PFSK-1 (cell line): ENCODE results near the gene SPTB.

Source experiments
- FOXP2 ChIP-seq: optimal IDR thresholded peaks from 2 replicates; pipeline ENCODE3; 2011; ENCODE audit warnings: borderline replicate concordance, control low read depth, inconsistent platforms; ENCODE audit not compliant: insufficient read depth; ENCODE audit errors: extremely low read length, extremely low read depth
- POLR2AphosphoS5 ChIP-seq: IDR thresholded peaks from 2 replicates; pipeline ENCODE4 v1.6.1; 2012; ENCODE audit warnings: low read depth, mild to moderate bottlenecking, control low read depth, low read length, moderate library complexity
- REST ChIP-seq, 2 experiments: IDR thresholded peaks; 2 replicates each; pipeline versions ENCODE4 v1.6.1 to v1.8.0; 2011 to 2012; ENCODE audit warnings: low read depth in 2 of 2, low read length in 2 of 2, control low read depth in 1 of 2, inconsistent platforms in 1 of 2, mild to moderate bottlenecking in 1 of 2, moderate library complexity in 1 of 2; ENCODE audit not compliant: insufficient read depth in 1 of 2
- SIN3A ChIP-seq: IDR thresholded peaks from 2 replicates; pipeline ENCODE4 v1.6.1; 2012; ENCODE audit warnings: mild to moderate bottlenecking, low read length, moderate library complexity, borderline replicate concordance; ENCODE audit not compliant: insufficient read depth
- TAF1 ChIP-seq: IDR thresholded peaks from 2 replicates; pipeline ENCODE4 v1.6.1; 2012; ENCODE audit warnings: low read length, control low read depth, borderline replicate concordance; ENCODE audit not compliant: insufficient read depth

Gene SPTB

DNA sequence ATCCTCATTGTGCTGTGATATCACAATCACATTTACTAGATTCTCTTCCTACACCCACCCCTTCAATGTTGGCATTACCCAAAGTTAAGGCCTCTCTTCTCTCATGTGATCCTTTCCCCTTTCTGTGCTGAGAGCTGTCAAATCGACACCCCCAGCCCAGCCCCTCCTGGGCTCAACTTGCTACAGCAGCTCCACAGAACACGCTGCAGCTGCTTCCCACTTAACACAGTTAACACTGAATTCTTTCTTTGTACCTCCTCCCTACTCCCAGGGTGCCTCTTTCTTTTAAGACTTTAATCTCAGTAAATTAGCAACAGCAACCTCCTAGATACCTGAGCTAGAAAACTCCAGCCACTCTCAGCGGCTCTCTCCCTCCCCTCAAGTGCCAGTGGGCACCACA, 17.8 kb downstream of the SPTB start:
- TF ChIP-seq REST (IDR thresholded peaks at IDR 0.05; ENCODE audit: insufficient read depth in 1 of 2, low read depth in 2 of 2, low read length in 2 of 2) (no peak), SIN3A (no peak), TAF1 (no peak), FOXP2 (no peak), POLR2AphosphoS5 (no peak)

DNA sequence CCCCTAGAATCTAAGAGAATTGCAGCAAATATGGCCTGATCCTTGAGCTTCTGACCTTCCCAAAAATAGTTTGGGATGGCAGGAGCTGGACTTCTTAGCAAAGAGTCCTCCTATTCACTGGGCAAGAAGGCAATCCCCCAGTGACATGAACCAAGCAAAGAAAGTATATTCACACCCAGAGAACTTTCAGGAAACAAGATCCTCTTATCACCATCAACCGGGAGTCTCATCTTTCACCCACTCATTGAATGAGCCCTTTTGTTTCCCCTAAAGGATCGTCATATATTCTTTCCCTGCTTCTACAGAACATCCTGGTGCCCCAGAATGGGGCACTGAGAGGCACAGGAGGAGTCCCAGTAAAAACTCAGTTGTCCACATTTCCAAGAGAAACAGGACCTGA, 19.7 kb downstream of the SPTB start:
- TF ChIP-seq TAF1, result no peak
- TF ChIP-seq FOXP2, result no peak
- TF ChIP-seq SIN3A, result no peak
- no peak for TF ChIP-seq POLR2AphosphoS5
- no peak for TF ChIP-seq REST (IDR thresholded peaks at IDR 0.05; ENCODE audit: insufficient read depth in 1 of 2, low read depth in 2 of 2, low read length in 2 of 2)

- TF ChIP-seq REST (IDR thresholded peaks at IDR 0.05; ENCODE audit: insufficient read depth in 1 of 2, low read depth in 2 of 2, low read length in 2 of 2) (no peak), TAF1 (no peak), FOXP2 (no peak), POLR2AphosphoS5 (no peak), SIN3A (no peak)
These were observed 21.5 kb downstream of the SPTB start for GRCh38 chr14:64857979-64858744.

- no peak for TF ChIP-seq TAF1
- TF ChIP-seq SIN3A, result no peak
- TF ChIP-seq POLR2AphosphoS5, result no peak
- TF ChIP-seq FOXP2, result no peak
- TF ChIP-seq REST (IDR thresholded peaks at IDR 0.05; ENCODE audit: insufficient read depth in 1 of 2, low read depth in 2 of 2, low read length in 2 of 2), result no peak
These were observed 22.9 kb downstream of the SPTB start for GRCh38 chr14:64856529-64857445.
